GM18520 (cell line): ENCODE data around the gene ZNG1A.
"Not testable (repeated sequence)": the region's sequence is repeated elsewhere in the genome, so short reads cannot be mapped to it uniquely, and the experiment has no call there.

Experiments
- ATAC-seq: cut with Tn5 transposase; IDR thresholded peaks from one replicate; pipeline ENCODE4 v1.9.1; 2021; ENCODE audit not compliant: unreplicated experiment

Gene ZNG1A

GRCh38 chr9:98775-99174 is 80.1 kb downstream of the ZNG1A start:
- not testable (repeated sequence) for ATAC-seq

GRCh38 chr9:94992-95391 is 83.9 kb downstream of the ZNG1A start:
- not testable (repeated sequence) for ATAC-seq

DNA sequence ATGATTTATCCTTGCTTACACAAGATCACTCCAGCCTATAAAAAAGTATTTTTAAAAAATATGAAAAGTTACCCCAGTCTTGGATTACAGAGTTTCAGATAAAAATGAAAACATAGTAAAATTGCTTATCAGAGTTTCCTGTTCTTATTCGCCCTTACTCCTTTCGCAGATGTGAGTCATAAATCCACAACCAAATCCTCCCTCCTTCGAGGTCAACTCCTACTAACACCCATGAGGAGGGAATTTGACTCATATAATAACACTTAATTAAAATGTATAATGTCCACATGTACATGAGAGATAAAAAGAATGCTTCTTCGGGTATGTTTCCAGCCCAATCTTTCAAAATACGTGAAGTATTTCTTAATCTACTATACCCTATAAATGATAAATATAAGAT is 84.5 kb downstream of the ZNG1A start:
- not testable (repeated sequence) for ATAC-seq

GRCh38 chr9:93909-94308 is 84.9 kb downstream of the ZNG1A start:
- ATAC-seq = not testable (repeated sequence)

GRCh38 chr9:90851-91250 is 88.0 kb downstream of the ZNG1A start:
- ATAC-seq = not testable (repeated sequence)

DNA sequence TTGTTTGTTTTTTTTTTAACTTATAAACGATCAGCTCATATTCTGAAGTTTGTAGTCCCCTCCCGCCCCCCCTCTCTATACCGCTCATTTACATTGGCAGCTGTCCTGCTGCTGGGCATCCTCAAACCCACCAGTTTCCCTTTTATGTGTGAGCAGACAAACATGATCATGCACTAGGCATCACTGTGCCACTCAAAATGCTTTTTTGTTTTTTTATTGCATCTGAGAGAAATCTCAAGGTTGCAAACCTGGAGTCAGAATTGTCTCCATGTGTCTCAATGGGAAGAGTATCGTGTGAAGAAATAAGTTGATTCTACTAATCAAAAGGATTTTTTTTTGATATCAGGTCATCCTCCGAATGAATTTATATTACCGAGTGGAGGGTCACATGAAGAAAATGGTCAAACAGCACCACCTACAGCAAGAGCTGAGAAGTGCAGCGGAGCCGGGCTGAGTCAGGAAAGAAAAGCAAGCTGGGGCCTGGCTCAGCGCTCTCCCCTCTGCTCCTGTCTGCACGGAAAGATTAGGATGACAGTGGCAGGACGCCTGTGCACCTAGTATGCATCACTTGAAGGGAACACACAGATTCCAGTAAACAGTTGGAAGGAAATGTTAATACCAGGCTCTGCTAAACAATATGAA is 90.3 kb downstream of the ZNG1A start:
- ATAC-seq = peak; percentile 58

GRCh38 chr9:87860-88259 is 91.0 kb downstream of the ZNG1A start:
- ATAC-seq = not testable (repeated sequence)

DNA sequence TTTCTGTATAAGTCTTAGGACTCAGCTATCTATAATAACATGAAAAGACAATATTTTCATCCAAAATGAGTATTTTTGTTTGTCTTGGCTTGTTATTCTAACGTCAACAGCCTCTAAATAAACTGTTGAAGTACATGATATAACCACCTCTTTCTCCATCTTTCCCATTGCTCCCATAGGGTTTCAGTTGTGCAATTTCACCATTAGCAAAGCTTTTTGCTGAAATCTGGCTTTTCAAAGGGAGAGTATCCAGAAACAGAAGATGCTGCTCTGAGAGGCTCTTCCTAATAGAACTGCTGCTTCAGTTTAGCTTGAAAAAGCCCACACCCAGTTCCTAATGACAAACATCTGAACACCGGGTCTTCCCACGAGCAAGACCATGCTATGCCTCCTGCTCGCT is 91.8 kb downstream of the ZNG1A start:
- ATAC-seq = not testable (repeated sequence)

- not testable (repeated sequence) for ATAC-seq
These were observed 92.2 kb downstream of the ZNG1A start for GRCh38 chr9:86697-87096.

DNA sequence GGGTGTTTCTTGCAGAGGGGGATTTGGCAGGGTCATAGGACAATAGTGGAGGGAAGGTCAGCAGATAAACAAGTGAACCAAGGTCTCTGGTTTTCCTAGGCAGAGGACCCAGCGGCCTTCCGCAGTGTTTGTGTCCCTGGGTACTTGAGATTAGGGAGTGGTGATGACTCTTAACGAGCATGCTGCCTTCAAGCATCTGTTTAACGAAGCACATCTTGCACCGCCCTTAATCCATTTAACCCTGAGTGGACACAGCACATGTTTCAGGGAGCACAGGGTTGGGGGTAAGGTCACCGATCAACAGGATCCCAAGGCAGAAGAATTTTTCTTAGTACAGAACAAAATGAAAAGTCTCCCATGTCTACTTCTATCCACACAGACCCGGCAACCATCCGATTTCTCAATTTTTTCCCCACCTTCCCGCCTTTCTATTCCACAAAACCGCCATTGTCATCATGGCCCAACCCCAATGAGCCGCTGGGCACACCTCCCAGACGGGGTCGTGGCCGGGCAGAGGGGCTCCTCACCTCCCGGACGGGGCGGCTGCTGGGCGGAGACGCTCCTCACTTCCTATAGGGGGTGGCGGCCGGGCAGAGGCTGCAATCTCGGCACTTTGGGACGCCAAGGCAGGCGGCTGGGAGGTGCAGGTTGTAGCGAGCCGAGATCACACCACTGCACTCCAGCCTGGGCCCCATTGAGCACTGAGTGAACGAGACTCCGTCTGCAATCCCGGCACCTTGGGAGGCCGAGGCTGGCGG is 95.7 kb downstream of the ZNG1A start:
- not testable (repeated sequence) for ATAC-seq

DNA sequence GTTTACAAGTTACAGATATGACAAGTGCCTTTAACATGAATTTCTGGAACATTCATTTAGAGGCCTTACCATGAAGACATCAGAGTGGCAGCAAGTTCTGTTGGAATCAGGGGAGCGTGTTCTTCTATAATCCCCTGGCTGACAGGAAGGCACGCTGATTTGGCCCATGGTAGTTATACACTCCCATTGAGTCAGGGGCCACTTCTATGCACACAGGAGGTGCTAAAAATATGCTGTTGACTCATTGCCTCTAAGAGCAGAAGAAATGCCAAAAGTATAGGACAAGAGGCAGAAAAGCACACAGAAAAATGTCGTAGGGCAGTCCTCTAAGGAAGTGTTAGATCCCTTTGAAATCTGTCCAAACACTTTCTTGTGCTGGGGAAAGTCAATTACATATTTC is 100.5 kb downstream of the ZNG1A start:
- not testable (repeated sequence) for ATAC-seq

GRCh38 chr9:76389-76788 is 102.5 kb downstream of the ZNG1A start:
- ATAC-seq = not testable (repeated sequence)

DNA sequence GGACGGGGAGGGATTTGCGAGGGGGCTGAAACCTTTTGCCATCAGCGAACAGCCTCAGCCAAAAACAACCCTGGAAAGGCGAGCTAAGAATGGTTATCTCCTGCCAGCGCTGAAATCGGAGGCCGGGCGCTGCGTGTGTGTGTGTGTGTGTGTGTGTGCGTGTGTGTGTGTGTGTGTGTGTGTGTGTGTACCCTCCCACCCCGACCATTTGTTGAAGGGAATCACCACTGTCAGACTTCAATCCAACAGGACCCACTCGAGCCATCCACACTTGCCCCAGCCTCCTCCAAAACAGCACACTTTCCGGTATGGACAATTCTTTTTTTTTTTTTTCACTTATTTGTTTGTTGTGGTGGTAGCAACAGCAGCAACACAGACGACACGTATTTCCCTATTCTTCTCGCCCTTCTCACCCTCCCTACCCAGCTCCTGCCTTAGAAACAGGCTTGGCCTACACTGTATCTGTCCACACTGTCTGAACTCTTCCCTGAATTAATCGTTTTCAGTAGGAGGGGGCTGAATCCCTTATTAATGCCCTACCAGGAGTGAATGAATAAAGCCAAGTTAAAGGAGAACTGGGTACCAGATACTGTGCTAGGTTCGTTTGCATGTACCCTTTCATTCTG is 104.8 kb downstream of the ZNG1A start:
- not testable (repeated sequence) for ATAC-seq

DNA sequence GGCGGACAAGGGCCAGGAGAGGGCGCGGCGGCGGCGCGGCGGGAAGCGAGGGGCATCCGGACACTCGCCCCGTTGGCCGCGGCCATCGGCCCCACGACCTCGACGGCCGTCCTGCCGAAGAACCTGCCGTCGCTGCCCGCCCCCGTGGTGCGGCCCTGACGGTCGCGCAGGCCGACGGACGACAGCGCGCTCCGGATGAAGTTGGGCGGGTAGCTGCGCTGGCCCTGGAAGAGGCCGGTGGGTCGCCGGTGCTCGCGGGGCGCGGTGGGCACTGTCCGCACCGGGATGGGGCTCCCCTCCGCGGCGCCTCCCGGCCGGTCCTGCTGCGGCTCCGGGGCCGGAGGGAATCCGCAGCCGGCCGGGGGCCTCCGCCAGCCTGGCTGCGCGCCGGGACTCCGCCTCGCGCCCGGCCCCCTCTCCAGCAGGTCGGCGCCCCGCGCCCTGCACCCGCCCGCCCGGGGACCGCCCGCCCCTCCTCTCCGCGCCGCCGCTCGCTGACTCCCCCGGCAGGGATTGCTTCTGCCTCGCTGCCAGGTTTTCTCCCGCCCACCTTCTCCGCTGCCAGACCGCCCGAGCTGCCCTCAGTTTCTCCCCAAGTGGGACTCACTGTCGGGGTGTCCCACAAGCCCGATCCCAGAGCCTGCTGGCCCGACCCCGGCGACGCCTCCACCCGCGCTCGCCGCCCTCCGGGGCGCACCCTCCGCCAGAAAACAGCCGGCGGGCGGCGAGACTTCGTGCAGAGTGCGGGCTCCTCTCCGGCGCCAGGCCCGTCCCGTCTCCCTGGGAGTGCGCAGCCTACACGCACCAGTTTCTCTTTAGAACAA is 105.6 kb downstream of the ZNG1A start:
- not testable (repeated sequence) for ATAC-seq
